ENCODE data around the gene IFI6. TPM values are rescaled to one million over a fixed set of nuclear protein-coding genes. Genes with fewer than 3 reads are reported as not detected.
A peak's percentile ranks its signal among the peaks of the same experiment; 100 is the strongest.

IFI6 gene
- total RNA-seq, 1 experiment from 2014 or later, result 14.8 TPM

GRCh38 chr1:27662261-27662660 lies 9.7 kb downstream of the IFI6 start:
- ATAC-seq, result no peak
- ChIA-PET CTCF (interaction anchor here (0.6 to 5.3 kb wide), 14 partner anchors 15 to 618 kb away, joined by 3 to 74 read pairs (median 6); no protein-coding TSS in a partner anchor), POLR2A (interaction anchor here (1.4 kb wide), 1 partner anchor 46 kb away, joined by 4 read pairs; no protein-coding TSS in a partner anchor), RAD21 (ENCODE audit: low non-redundant PET in 1 of 2, low total read pairs in 2 of 2, uncharacterized antibody in 2 of 2, unreplicated experiment in 2 of 2) (interaction anchor here (1.4 to 1.6 kb wide), 3 partner anchors 54 to 55 kb away, joined by 3 to 25 read pairs (median 17); no protein-coding TSS in a partner anchor)
- DNase-seq (ENCODE audit: low read depth, low spot score), result no peak
- H3K9me2 ChIP-seq (ENCODE audit: insufficient read depth), result no peaks in the 10 kb centered on the region
- H2AFZ ChIP-seq (ENCODE audit: low read depth, low read length, poor library complexity, severe bottlenecking), result no peak overlapping the region
- H3K9ac ChIP-seq (ENCODE audit: low read length), result no peak overlapping the region
- no peak overlapping the region for H3K4me3 ChIP-seq (replicated peaks in 1 of 2; ENCODE audit: low read depth in 1 of 2, low read length in 2 of 2)
- H3K27me3 ChIP-seq (ENCODE audit: insufficient read depth, low read length), result no peaks in the 10 kb centered on the region
- intact Hi-C loops (cut with micrococcal nuclease), result loop anchor here (5.0 kb wide), 3 partner anchors 245 to 350 kb away; no protein-coding TSS in a partner anchor
- peak overlapping the region; percentile 43 for H3K27ac ChIP-seq (ENCODE audit: low read depth, low read length)
- peaks cover 29 to 53% of the 10 kb centered on the region in 2 experiments for H3K4me1 ChIP-seq (ENCODE audit: control insufficient read depth in 1 of 2, insufficient read depth in 2 of 2, low read length in 2 of 2)
- no peaks in the 10 kb centered on the region for H4K20me1 ChIP-seq (ENCODE audit: insufficient read depth)
- TF ChIP-seq ZBTB33 (IDR thresholded peaks at IDR 0.05; ENCODE audit: extremely low read depth, insufficient replicate concordance, low read length), result no peak
- no peak for TF ChIP-seq EGR1 (IDR thresholded peaks at IDR 0.05; ENCODE audit: low read depth)
- no peaks in the 10 kb centered on the region for H3K79me2 ChIP-seq (ENCODE audit: insufficient read depth, low read length)
- no TSS peak for BruUV-seq (replicated peaks)
- no peaks in the 10 kb centered on the region for H3K36me3 ChIP-seq (ENCODE audit: control insufficient read depth in 1 of 2, insufficient read depth in 2 of 2, low read length in 2 of 2)
- H3K9me3 ChIP-seq (ENCODE audit: control insufficient read depth in 1 of 2, insufficient read depth in 1 of 2, low read depth in 1 of 2, low read length in 2 of 2), result no peaks in the 10 kb centered on the region
- no peak overlapping the region for H3K4me2 ChIP-seq (ENCODE audit: low read length)

GRCh38 chr1:27661412-27662075 lies 10.4 kb downstream of the IFI6 start:
- no peak overlapping the region for H3K4me3 ChIP-seq (replicated peaks in 1 of 2; ENCODE audit: low read depth in 1 of 2, low read length in 2 of 2)
- no peak for TF ChIP-seq SIN3A (IDR thresholded peaks at IDR 0.05; ENCODE audit: low read depth)
- no peak for TF ChIP-seq POLR2AphosphoS5 (IDR thresholded peaks at IDR 0.05; ENCODE audit: low read depth, low read length)
- TF ChIP-seq JUND (IDR thresholded peaks at IDR 0.05), result no peak
- no peak for TF ChIP-seq ATF3 (IDR thresholded peaks at IDR 0.05)
- no peak for TF ChIP-seq ZFX (IDR thresholded peaks at IDR 0.05)
- TF ChIP-seq SP1 (IDR thresholded peaks at IDR 0.05; ENCODE audit: low read depth), result no peak
- no peak for TF ChIP-seq EGR1 (IDR thresholded peaks at IDR 0.05; ENCODE audit: low read depth)
- TF ChIP-seq FOSL1 (IDR thresholded peaks at IDR 0.05; ENCODE audit: low read depth), result no peak
- no peak for TF ChIP-seq REST (IDR thresholded peaks at IDR 0.05; ENCODE audit: low read depth)
- no peak for TF ChIP-seq SRF (IDR thresholded peaks at IDR 0.05; ENCODE audit: low read depth)
- TF ChIP-seq EZH2phosphoT487 (IDR thresholded peaks at IDR 0.05; ENCODE audit: borderline replicate concordance), result no peak

More at GRCh38 chr1:27661412-27662075, 10.4 kb downstream of the IFI6 start:
- no peak for DNase-seq (ENCODE audit: low read depth, low spot score)
- intact Hi-C loops (cut with micrococcal nuclease), result loop anchor here (5.0 kb wide), 3 partner anchors 244 to 349 kb away; no protein-coding TSS in a partner anchor
- BruUV-seq (replicated peaks), result no TSS peak
- ChIA-PET POLR2A (no interaction called here), RAD21 (ENCODE audit: low non-redundant PET in 1 of 2, low total read pairs in 2 of 2, uncharacterized antibody in 2 of 2, unreplicated experiment in 2 of 2) (no interaction called here), CTCF (interaction anchor here (0.6 to 5.3 kb wide), 6 partner anchors 8 to 617 kb away, joined by 3 to 74 read pairs (median 8); no protein-coding TSS in a partner anchor)
- H4K20me1 ChIP-seq (ENCODE audit: insufficient read depth), result no peaks in the 10 kb centered on the region
- H3K27me3 ChIP-seq (ENCODE audit: insufficient read depth, low read length), result no peaks in the 10 kb centered on the region
- H3K9me2 ChIP-seq (ENCODE audit: insufficient read depth), result no peaks in the 10 kb centered on the region
- no peaks in the 10 kb centered on the region for H3K9me3 ChIP-seq (ENCODE audit: control insufficient read depth in 1 of 2, insufficient read depth in 1 of 2, low read depth in 1 of 2, low read length in 2 of 2)
- no peak for ATAC-seq
- no peaks in the 10 kb centered on the region for H3K36me3 ChIP-seq (ENCODE audit: control insufficient read depth in 1 of 2, insufficient read depth in 2 of 2, low read length in 2 of 2)
- no peak overlapping the region for H3K4me2 ChIP-seq (ENCODE audit: low read length)
- H2AFZ ChIP-seq (ENCODE audit: low read depth, low read length, poor library complexity, severe bottlenecking), result no peak overlapping the region
- H3K79me2 ChIP-seq (ENCODE audit: insufficient read depth, low read length), result no peaks in the 10 kb centered on the region
- no peak overlapping the region for H3K27ac ChIP-seq (ENCODE audit: low read depth, low read length)
- H3K9ac ChIP-seq (ENCODE audit: low read length), result no peak overlapping the region
- H3K4me1 ChIP-seq (ENCODE audit: control insufficient read depth in 1 of 2, insufficient read depth in 2 of 2, low read length in 2 of 2), result peaks cover 22 to 49% of the 10 kb centered on the region in 2 experiments

Data from HCT116 (cell line).